WTC11 (cell line): ENCODE results near the gene PTPN7.

Source experiments
- ATF2 ChIP-seq: sonication (generic); formaldehyde crosslinking; IDR thresholded peaks from 2 replicates; pipeline ENCODE4 v1.8.1; 2022; ENCODE audit warnings: low read depth, missing genetic modification reagents, borderline replicate concordance
- CTCF ChIP-seq: fragments of 200-600 bp; IDR thresholded peaks from 2 replicates; pipeline ENCODE4 v1.8.0; 2022; ENCODE audit warnings: antibody characterized with exemption
- IRF2 ChIP-seq: sonication (generic); formaldehyde crosslinking; IDR thresholded peaks from 2 replicates; pipeline ENCODE4 v1.8.0; 2022; ENCODE audit warnings: low read depth, missing genetic modification reagents, borderline replicate concordance

- TF ChIP-seq CTCF (no peak), IRF2 (no peak), ATF2 (CRISPR knock-in tag) (no peak)
These were observed 10.3 kb upstream of the PTPN7 start for GRCh38 chr1:202170726-202171125.
